SJSA1 (cell line): ENCODE data around the gene CERS3. TPM values are rescaled to one million over a fixed set of nuclear protein-coding genes. Genes with fewer than 3 reads are reported as not detected.

Source experiments
- DNase-seq, 2 experiments: peaks; one replicate each; pipeline ENCODE4 v3.0.0-alpha.2; 2015 to 2020; ENCODE audit warnings: low spot score in 2 of 2, low read depth in 1 of 2
- H3K27ac ChIP-seq: fragments of 250-450 bp; sonication (Bioruptor Pico); 2 replicates; pipeline ENCODE4 v1.5.1; 2020; ENCODE audit warnings: mild to moderate bottlenecking, moderate library complexity
- H3K27me3 ChIP-seq: fragments of 250-450 bp; sonication (Bioruptor Pico); replicated peaks from 2 replicates; pipeline ENCODE4 v1.5.1; 2020; ENCODE audit warnings: mild to moderate bottlenecking, moderate library complexity
- H3K36me3 ChIP-seq: fragments of 250-450 bp; sonication (Bioruptor Pico); 2 replicates; pipeline ENCODE4 v1.5.1; 2020; ENCODE audit warnings: mild to moderate bottlenecking
- H3K4me1 ChIP-seq: fragments of 250-450 bp; sonication (Bioruptor Pico); replicated peaks from 2 replicates; pipeline ENCODE4 v1.6.1; 2021; ENCODE audit warnings: mild to moderate bottlenecking
- H3K4me3 ChIP-seq: fragments of 250-450 bp; sonication (Bioruptor Pico); 2 replicates; pipeline ENCODE4 v1.5.1; 2020; ENCODE audit warnings: mild to moderate bottlenecking
- H3K9me3 ChIP-seq: fragments of 250-450 bp; sonication (Bioruptor Pico); replicated peaks from 2 replicates; pipeline ENCODE4 v1.5.1; 2020; ENCODE audit warnings: mild to moderate bottlenecking
- total RNA-seq: library from RNA; depleted of rRNA; stranded (reverse); fragments of >200 nt; shearing (Covaris generic); gene quantifications from 2 replicates; pipeline ENCODE4 v1.2.3, GENCODE V29; 2014

The CERS3 gene
- total RNA-seq, 1 experiment from 2014 or later: not detected

- Histone ChIP-seq H3K4me3 (no peak overlapping the region), H3K4me1 (no peaks in the 10 kb centered on the region), H3K9me3 (no peaks in the 10 kb centered on the region; the same call in 1 of the 2 replicates), H3K36me3 (no peaks in the 10 kb centered on the region), H3K27me3 (no peaks in the 10 kb centered on the region), H3K27ac (no peak overlapping the region)
- DNase-seq: no peak
Measured at GRCh38 chr15:100434561-100434960, 94.2 kb downstream of the CERS3 start.

DNA sequence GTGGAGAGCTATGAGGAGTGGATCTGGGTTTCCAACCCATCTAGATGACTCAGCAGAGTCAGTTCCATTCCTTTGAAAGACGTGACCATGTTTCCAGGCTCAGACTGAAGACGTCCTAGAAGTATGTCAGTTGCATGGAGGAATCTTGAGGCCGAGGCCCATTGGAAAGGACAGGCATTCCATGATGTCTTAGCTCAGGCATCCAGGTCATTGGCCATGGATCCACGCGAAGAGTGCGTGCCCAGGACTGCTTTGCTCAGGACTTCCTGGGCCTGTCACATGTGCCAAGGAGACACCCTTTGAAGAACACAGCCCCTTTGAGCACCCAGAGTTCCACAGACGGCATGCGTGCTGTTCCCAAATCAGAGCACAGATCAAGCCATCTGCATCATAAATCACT lies 94.7 kb downstream of the CERS3 start:
- no peaks in the 10 kb centered on the region for H3K36me3 ChIP-seq
- no peak overlapping the region for H3K4me3 ChIP-seq
- H3K27ac ChIP-seq: no peak overlapping the region
- H3K4me1 ChIP-seq: no peaks in the 10 kb centered on the region
- H3K9me3 ChIP-seq: no peaks in the 10 kb centered on the region; the same call in 1 of the 2 replicates
- no peak for DNase-seq
- no peaks in the 10 kb centered on the region for H3K27me3 ChIP-seq

DNA sequence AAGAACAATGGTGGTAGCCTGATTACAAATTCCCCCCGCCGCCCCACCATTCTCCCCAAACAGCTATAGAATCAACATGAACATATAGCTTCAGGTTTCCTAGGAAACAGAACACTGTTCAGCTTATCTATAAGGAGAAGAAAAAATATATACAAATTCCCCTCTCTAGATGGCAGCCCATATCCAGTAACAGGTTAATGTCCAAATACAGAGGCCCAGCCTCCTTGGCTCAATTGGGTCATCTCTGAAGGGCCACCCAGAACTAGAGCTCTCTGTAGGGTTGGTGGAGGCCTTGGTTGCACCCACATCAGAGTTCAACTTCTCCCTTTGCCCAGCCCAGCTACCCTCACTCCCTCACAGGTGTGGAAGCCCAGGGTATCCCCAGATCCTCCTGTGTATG lies 95.4 kb downstream of the CERS3 start:
- no peak for DNase-seq
- Histone ChIP-seq H3K4me1 (no peaks in the 10 kb centered on the region), H3K36me3 (no peaks in the 10 kb centered on the region), H3K27ac (no peak overlapping the region), H3K9me3 (no peaks in the 10 kb centered on the region; the same call in 1 of the 2 replicates), H3K4me3 (no peak overlapping the region), H3K27me3 (no peaks in the 10 kb centered on the region)

DNA sequence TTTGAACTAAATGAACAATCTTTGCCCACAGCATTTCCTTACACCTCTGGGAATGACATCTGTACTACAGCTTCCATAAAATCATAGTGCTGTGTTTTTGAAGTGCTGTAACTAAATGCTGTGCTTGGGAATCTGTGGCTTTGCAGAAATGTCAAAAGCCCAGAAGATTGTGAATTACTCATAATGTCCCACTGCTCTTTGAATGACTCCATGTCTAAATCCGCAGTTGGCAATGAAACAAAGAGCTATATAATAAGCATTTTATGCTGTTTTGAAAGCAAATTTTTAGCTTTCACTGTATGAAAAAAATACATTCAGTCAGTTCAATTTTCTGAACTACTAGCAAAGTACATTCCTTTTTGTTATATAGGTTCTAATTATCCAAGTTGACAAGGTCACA lies 98.3 kb downstream of the CERS3 start:
- H3K36me3 ChIP-seq: no peaks in the 10 kb centered on the region
- no peaks in the 10 kb centered on the region; the same call in 1 of the 2 replicates for H3K9me3 ChIP-seq
- H3K27ac ChIP-seq: no peak overlapping the region
- no peak overlapping the region for H3K4me3 ChIP-seq
- H3K27me3 ChIP-seq: no peaks in the 10 kb centered on the region
- no peaks in the 10 kb centered on the region for H3K4me1 ChIP-seq
- DNase-seq: no peak

- Histone ChIP-seq H3K4me3 (no peak overlapping the region), H3K4me1 (no peaks in the 10 kb centered on the region), H3K27ac (no peak overlapping the region), H3K36me3 (no peaks in the 10 kb centered on the region), H3K9me3 (no peaks in the 10 kb centered on the region; the same call in 1 of the 2 replicates), H3K27me3 (no peaks in the 10 kb centered on the region)
- DNase-seq: no peak
Measured at GRCh38 chr15:100429116-100429728, 99.5 kb downstream of the CERS3 start.

- Histone ChIP-seq H3K36me3 (no peaks in the 10 kb centered on the region), H3K27me3 (no peaks in the 10 kb centered on the region), H3K27ac (no peak overlapping the region), H3K9me3 (no peaks in the 10 kb centered on the region; the same call in 1 of the 2 replicates), H3K4me1 (no peaks in the 10 kb centered on the region), H3K4me3 (no peak overlapping the region)
- DNase-seq: no peak
Measured at GRCh38 chr15:100426937-100427336, 101.8 kb downstream of the CERS3 start.

- no peaks in the 10 kb centered on the region for H3K4me1 ChIP-seq
- H3K27me3 ChIP-seq: no peaks in the 10 kb centered on the region
- no peaks in the 10 kb centered on the region for H3K36me3 ChIP-seq
- no peak overlapping the region for H3K27ac ChIP-seq
- no peaks in the 10 kb centered on the region for H3K9me3 ChIP-seq
- no peak for DNase-seq
- no peak overlapping the region for H3K4me3 ChIP-seq
Measured at GRCh38 chr15:100405179-100405578, 123.6 kb downstream of the CERS3 start.

DNA sequence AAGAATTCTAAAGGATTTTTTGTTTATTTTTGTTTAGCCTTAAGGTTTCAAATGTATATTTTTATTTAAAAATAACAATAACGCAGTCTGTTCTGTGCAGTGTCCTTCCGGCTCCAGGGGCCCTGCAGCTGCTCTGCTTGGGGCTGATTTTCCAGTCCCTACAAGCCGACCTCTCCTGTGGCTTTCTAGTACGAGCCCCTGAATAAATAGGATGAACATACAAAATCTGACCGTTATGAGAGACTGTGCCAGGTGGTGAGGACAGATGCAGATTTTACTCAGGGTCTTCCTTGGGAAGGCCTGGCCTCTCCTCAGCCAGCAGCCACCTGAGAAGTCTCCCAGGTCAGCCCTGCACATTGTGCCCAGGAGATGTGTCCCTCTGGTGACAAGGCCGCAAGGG lies 127.8 kb downstream of the CERS3 start:
- Histone ChIP-seq H3K9me3 (no peaks in the 10 kb centered on the region), H3K36me3 (no peaks in the 10 kb centered on the region), H3K27ac (no peak overlapping the region), H3K4me1 (no peaks in the 10 kb centered on the region), H3K27me3 (no peaks in the 10 kb centered on the region), H3K4me3 (no peak overlapping the region)
- no peak for DNase-seq

- no peaks in the 10 kb centered on the region for H3K36me3 ChIP-seq
Measured at GRCh38 chr15:100394736-100395440, 133.9 kb downstream of the CERS3 start.

DNA sequence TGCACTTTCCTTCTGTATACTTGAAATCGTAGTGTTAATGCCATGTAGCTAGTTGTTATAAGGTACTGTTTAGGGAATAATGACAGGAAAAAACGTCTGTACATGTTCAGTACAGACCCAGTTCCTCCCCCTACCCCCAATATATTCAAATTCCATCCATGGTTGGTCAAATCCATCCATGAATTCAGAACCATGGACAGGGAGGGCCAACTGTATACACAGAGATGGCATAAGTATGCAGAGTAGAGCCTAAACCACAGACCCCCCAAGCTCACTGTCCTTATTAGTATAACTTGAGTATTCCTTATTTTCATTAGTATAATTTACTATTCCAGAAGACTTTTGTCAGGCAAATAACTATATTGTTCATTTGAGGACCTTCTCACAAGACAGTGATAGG lies 135.7 kb downstream of the CERS3 start:
- no peaks in the 10 kb centered on the region for H3K36me3 ChIP-seq
- H3K27ac ChIP-seq: no peak overlapping the region
- H3K4me3 ChIP-seq: no peak overlapping the region
- no peaks in the 10 kb centered on the region for H3K9me3 ChIP-seq
- no peaks in the 10 kb centered on the region for H3K4me1 ChIP-seq
- no peaks in the 10 kb centered on the region for H3K27me3 ChIP-seq
- no peak for DNase-seq

More at GRCh38 chr15:100394736-100395440, 133.9 kb downstream of the CERS3 start:
- Histone ChIP-seq H3K27ac (no peak overlapping the region), H3K4me1 (no peaks in the 10 kb centered on the region), H3K27me3 (no peaks in the 10 kb centered on the region), H3K9me3 (no peaks in the 10 kb centered on the region), H3K4me3 (no peak overlapping the region)
- no peak for DNase-seq

- no peaks in the 10 kb centered on the region for H3K4me1 ChIP-seq
- no peak overlapping the region for H3K4me3 ChIP-seq
- H3K36me3 ChIP-seq: no peaks in the 10 kb centered on the region
- no peak overlapping the region for H3K27ac ChIP-seq
- H3K27me3 ChIP-seq: no peaks in the 10 kb centered on the region
- no peak for DNase-seq
- H3K9me3 ChIP-seq: 0 out of 2 replicates have a peak, but pooled peaks cover 3% of the 10 kb centered on the region
Measured at GRCh38 chr15:100385300-100386050, 143.3 kb downstream of the CERS3 start.

GRCh38 chr15:100384108-100384410 lies 144.7 kb downstream of the CERS3 start:
- Histone ChIP-seq H3K4me1 (no peaks in the 10 kb centered on the region), H3K36me3 (no peaks in the 10 kb centered on the region), H3K27me3 (no peaks in the 10 kb centered on the region), H3K9me3 (0 out of 2 replicates have a peak, but pooled peaks cover 3% of the 10 kb centered on the region), H3K27ac (no peak overlapping the region), H3K4me3 (no peak overlapping the region)
- DNase-seq: no peak

GRCh38 chr15:100383302-100384107 lies 145.2 kb downstream of the CERS3 start:
- Histone ChIP-seq H3K4me3 (no peak overlapping the region), H3K4me1 (no peaks in the 10 kb centered on the region), H3K36me3 (no peaks in the 10 kb centered on the region), H3K27me3 (no peaks in the 10 kb centered on the region), H3K27ac (no peak overlapping the region), H3K9me3 (0 out of 2 replicates have a peak, but pooled peaks cover 3% of the 10 kb centered on the region)
- DNase-seq: no peak
